Activated CD4-positive, alpha-beta T cell treated with anti-CD3 and anti-CD28 coated beads, Interleukin-2, amount 50 U/mL, for 24 hours (primary cell): ENCODE measurements around the gene CPT2.

ENCODE experiments used
- DNase-seq, 2 donors: peaks; one replicate each; pipeline ENCODE4 v3.0.0-alpha.2; 2020; ENCODE audit warnings: low read depth in 1 of 2, low spot score in 1 of 2

The CPT2 gene

GRCh38 chr1:53196485-53197290 lies at the start of gene CPT2:
CPT2 (plus strand) TSS chr1:53196824; CDS start chr1:53196944, 120 bp downstream.
- peak; percentile 66 to 86 for DNase-seq

DNA sequence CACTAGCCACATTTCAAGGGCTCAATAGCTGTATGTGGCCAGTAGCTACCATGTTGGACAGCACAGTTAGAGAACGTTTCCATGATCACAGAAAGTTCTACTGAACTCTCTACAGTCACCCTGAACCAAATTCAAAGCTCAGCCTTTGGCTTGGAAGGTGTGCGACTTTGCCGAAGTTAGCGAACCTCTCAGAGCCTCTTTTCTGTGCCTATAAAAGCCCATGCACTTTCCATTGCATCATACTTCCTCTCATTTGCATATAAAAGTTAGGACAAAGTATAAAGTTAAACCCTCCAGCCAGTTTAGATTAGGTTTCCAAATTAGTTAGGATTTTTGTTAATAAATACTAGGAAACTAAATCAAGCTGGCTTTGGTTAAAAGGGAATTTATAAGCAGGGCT lies 49.5 kb upstream of the CPT2 start:
- DNase-seq: no peak

- DNase-seq: no peak
Measured at GRCh38 chr1:53148123-53148522, 48.5 kb upstream of the CPT2 start.

GRCh38 chr1:53153752-53154151 lies 42.9 kb upstream of the CPT2 start:
- DNase-seq: no peak

- DNase-seq: no peak
Measured at GRCh38 chr1:53154859-53155438, 41.7 kb upstream of the CPT2 start.

DNA sequence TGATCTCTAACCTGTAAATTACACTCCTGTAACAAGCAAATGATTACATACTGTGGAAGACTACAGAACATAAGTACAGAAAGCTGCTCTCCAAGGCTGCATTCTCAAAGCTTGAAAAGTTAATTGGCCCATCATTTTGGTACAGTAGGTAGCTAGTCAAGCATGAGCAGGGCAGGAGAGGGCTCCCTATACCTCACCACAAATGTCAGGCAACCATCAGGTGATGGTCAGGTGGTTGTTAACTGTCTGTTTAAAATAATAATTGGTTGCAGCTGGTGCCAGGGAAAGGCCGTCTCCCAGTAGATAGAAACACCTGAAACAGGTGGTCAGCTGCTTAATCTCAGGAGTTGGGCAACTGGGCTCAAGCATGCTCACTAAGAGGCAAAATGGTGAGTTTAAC lies 41.1 kb upstream of the CPT2 start:
- no peak for DNase-seq

DNA sequence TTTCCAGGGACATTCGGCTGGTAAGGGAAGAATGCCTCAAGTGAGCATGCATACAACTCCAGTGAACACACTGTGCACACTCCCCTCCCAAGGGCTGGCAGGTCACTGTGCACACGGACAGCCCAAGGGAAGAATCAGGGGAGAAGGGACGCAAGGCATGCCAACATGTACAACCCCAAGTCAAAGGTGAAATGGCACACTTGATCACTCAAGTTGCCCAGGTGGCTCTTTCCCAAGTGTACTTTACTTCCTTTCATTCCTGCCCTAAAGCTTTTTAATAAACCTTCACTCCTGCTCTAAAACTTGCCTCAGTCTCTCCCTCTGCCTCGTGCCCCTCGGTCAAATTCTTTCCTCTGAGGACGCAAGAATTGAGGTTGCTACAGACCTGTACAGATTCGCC lies 40.7 kb upstream of the CPT2 start:
- no peak for DNase-seq

DNA sequence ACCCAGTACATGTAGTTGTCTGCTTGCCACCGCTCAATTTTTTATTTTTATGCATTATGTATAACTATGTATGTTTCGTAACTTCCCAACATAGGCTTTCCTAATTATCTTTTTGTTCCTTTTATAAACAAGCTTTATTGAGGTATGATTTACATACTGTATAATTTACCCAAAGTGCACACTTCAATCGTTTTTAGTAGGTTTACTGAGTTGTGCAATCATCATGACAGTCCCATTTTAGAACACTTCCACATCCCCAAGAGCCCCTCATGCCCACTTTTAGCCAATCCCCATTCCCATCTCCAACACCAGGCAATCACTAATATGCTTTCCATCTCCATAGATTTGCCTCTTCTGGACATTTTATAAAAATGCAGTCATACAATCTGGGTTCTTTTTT lies 39.8 kb upstream of the CPT2 start:
- no peak for DNase-seq

- no peak for DNase-seq
Measured at GRCh38 chr1:53158900-53159299, 37.7 kb upstream of the CPT2 start.

DNA sequence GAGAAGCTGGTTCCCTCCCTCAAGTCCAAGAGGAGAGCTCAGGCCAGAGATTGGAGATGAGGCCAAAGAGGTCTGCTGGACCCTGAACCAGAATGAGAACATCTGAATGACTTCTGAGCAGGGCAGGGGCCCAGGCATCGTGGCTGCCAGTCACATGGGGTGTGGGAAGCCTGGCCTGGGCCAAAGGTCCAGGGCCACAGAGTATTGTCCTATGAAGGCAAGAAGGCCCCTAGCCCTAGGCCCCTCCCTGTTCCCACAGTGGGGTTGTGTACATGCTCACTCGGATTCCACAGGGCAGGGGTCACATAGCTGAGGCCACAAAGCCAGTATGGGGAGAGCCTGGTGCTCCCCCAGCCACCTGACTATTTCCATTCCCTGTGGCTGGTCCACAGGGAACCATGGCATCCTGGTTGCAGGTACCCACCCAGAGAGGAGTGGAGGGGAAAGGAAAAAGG lies 35.7 kb upstream of the CPT2 start:
- DNase-seq: no peak

DNA sequence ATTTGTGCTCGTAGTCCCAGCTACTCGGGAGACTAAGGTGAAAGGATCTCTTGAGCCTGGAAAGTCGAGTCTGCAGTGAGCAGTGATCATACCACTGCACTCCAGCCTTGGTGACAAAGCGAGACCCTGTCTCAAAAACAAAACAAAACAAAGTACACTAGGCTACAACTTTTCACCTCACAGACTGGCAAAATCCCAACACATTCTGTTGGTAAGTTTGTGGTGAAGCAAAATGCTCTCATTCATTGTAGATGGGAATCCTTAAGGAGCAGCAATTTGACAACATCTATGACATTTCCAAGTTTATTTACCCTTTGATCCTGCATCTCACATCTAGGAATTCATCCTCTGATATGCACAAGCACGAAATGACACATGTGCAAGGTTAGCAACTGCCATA lies 34.0 kb upstream of the CPT2 start:
- DNase-seq: no peak

DNA sequence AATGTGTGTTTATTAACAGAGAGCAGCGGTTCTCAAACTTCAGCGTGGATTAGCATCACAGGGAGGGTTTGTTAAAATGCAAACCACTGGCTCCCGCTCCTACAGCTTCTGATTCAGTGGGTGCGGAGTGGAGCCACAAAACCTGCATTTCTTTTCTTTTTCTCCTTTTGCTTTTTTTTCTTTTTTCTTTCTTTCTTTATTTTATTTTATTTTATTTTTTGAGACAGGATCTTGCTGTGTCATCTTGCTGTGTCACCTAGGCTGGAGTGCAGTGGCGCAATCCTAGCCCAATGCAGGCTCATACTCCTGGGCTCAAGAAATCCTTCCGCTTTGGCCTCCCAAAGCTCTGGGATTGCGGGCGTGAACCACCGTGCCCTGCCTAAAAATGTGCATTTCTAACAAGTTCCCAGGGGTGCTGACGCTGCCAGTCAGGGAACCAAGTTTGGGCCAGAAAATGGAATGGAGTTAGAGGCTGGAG lies 33.3 kb upstream of the CPT2 start:
- DNase-seq: no peak

GRCh38 chr1:53165408-53165961 lies 31.1 kb upstream of the CPT2 start:
- no peak for DNase-seq

- DNase-seq: no peak
Measured at GRCh38 chr1:53166366-53166765, 30.3 kb upstream of the CPT2 start.

GRCh38 chr1:53166912-53167311 lies 29.7 kb upstream of the CPT2 start:
- no peak for DNase-seq

DNA sequence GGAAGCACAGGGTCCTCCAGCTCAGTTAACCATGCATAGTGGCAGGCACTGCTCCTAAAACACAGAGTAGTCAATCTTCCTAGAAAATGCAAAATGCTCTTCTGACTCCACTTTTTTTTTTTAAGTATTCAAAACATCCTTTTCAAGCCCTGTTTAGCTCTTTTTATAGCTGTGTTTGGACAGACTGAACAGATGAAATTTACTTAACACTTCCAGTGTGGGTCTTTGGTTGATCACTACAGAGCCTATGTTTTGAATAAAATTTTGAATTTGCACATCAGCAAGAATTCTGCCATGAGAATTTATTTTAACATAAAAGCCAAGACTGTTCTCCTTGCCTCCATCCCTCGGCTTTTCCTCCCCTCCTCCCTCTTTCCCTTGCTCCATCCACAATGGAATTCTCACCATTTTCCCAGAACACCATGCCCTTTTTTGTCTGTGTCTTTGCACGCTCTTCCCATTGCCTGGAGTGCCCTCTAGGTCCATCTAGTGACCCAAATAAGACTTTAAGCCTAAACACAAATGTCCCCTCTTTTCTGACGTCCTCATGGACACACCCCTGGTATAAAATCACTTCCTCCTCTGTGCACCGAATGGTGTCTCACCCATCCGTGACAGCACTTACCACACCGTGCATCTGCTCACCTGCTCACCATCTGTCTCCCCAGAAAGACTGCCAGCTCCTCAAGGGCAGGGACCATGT lies 24.0 kb upstream of the CPT2 start:
- DNase-seq: no peak

GRCh38 chr1:53174971-53175913 lies 21.4 kb upstream of the CPT2 start:
- no peak for DNase-seq

DNA sequence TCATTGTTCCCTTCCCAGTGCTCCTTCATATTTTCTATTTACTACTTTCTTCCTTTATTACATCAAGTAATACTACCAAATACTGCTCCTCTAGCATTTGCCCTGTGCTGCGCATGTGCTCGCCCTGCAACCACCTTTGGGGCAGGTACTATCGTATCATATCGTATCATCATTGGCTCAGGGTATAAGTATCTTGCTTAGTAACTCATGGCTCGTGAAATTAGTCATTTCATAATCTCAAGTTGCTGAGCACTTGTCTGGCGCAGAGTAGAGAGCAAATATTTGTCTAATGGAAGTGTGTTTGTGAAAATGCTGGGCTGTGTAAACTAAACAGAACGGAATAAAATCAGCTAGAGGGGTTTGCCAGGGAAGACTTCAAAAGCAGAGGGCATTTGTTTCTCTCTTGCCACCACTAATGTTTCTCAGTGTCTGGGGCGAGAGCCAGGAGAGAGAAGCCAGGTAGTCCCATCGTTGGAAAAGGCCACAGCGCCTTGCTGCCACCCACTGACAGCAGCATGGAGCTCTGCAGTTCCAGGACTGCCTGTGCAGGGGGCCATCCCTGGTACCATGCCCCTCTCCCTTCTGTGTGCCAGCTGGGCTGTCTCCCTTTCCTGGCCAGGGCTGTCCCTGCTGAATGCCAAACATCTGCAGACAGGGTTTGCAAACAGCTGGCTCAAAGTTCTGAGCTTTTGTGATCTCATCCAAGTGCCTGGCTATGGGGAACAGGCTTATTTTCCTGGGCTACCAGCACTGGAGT lies 20.0 kb upstream of the CPT2 start:
- DNase-seq: no peak

GRCh38 chr1:53180226-53180625 lies 16.4 kb upstream of the CPT2 start:
- DNase-seq: no peak

- no peak for DNase-seq
Measured at GRCh38 chr1:53180951-53181350, 15.7 kb upstream of the CPT2 start.
